Measurements from ENCODE around the gene CNTN1.

The CNTN1 gene

DNA sequence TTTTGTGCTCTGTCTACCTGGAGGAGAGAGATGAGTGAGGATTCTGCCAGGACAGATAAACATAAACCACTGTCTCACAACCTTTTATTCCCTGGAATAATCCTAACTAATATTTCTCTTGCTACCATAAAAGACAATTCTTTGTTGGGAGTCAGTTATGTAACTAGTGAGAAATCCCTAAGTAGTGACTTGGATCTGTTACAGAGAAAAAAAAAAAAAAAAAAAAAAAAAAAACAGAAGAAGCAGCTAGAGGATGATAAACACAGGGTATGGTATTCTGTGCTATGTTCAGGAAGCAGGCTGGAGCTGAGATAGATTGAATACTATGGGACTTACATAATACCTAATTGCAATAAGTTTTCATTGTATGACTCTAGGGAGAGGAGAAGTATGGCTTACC, 178.7 kb downstream of the CNTN1 start:
- DNase-seq: no peak

DNA sequence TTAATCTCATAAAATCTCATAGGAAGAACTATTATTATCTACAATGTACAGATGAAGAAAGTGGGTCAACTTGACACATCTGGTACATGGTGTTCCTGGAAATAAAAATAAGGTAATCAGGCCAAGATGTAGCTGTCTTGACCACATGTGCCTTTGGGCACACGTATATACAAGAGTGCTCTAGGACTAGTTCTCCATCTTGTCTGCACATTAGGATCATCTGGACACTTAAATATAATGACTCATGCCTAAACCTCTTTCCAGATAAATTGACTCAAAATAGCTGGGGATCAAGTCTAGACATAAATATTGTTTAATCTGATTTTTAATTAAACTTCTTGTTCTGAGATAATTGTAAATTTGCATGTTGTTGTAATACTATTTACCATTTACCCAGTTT, 182.6 kb downstream of the CNTN1 start:
- no peak for DNase-seq

DNA sequence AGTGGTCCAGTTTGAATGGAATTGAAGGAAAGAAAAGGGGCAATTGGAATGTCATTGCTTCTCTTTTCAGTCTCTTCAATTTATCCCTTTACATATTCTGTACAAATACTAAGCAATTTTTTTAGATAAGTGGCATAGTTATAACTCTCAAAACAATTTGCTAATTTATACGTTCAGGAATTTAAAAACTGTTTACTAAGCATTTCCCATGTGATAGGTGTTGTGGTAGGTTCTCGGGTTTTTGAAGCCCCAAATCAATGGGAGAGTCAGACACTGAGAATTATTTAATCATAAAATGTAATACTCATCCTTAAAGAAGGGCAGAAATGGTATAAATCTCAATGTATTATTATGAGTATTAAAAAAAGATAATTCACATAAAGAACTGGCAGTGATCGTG, 197.1 kb downstream of the CNTN1 start:
- DNase-seq: no peak

DNA sequence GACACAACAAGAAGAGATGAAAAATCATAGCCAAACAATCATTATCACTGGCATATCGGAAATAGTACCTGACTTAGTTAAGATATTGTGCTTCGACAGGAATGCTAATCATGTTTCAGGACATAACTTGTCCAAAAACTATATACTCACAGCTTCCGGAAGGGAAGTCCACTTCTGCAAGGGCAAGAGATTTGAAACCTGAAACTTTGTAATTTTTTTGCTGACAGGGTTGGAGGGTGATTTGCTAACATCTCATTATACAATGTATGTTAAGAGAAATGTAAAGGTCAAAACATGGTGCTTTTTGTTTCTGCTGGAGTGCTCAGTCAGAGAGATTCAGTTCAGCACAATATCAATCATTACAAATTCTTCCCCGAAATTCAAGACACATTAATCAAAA, 200.3 kb downstream of the CNTN1 start:
- DNase-seq: no peak

DNA sequence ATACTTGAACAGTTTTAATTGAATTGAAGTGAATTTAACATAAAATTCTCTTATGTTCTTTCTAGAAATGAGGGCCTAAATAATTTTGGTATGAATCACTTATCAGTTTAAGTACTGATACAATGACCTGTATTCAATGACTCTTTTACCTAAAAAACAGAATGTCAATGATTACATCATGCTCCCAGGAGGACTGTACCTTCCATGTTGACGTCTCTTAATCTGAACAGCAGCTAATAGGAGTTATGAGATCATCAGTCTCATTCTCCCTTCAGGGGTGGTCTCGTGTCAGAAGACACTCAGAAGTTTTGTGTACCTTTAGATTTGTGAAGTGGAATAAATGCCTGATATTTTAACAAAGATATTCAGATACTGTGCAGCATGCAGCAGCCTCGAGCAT, 206.3 kb downstream of the CNTN1 start:
- DNase-seq: no peak

DNA sequence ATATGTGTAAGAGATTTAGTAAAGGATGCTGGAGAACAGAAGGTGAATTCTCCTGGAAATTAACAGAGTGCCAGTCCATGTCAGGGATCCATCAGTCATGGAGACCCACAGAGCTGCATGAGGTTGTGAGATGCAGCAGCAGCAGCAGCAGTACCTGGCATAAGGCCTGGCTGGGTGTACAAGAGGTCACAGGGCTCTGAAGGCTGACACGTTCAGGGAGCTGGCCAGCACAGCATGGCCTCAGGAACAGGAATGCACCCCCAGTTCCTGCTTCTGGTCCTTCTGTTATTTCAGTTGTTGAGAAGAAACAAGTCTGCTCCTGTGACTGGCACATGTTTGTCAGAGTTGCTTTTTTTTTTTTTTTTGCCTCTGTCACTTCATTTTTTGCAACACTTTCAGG, 210.8 kb downstream of the CNTN1 start:
- no peak for DNase-seq

DNA sequence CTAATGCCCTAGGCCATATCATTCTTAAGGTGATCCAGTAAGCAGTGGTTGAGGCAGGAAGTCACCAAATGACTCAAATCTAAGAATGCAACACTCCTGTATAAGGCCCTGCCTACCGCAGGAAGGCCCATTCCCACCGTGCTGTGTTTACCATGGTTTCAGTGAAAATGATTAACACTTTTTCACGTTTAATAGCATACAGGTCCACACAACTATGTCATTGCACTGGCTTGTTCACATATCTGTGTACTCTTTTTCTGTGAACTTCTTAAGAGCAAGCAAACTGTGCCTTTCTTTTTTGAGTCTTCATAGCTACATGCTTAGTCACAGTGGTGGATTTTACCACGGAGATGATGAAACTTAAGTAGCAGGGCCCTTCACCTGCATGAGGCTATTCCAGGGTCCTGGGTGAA, 214.9 kb downstream of the CNTN1 start:
- no peak for DNase-seq

DNA sequence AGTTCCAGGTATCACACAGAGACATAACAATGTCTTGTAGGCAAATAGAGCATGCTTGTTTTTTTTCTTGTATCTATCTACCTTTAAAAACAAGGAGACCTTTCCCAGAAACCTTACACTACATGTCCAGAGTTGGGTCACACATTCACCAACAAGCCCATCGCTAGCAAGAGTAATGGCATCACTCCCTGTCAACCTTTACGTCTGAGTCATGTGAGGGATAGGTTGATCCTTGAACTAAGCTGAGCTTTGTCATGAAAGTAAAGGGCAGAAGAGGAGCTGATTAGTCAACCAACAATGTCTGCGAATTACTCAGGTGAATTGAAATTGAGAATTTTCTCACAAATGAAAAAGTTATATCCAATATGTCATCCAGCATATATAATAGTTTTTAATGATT, 219.4 kb downstream of the CNTN1 start:
- no peak for DNase-seq

DNA sequence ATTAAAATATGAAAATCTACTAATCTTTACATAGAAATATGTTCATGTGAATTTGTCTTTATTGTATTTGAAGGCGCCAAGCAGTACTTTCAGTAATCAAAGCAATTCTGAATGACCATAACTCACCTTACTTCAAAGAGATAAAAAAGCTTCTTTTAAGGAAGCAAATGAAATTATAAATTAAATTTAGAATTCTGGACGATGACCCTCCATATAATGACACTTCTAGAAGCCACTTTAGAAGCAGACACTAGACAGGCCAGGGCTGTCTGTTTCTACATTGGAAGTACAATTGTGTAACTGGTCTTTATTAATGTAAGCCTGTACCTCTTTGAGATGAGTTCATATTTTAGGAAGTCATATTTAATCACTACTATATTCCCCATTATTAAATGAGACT, 222.9 kb downstream of the CNTN1 start:
- no peak for DNase-seq

DNA sequence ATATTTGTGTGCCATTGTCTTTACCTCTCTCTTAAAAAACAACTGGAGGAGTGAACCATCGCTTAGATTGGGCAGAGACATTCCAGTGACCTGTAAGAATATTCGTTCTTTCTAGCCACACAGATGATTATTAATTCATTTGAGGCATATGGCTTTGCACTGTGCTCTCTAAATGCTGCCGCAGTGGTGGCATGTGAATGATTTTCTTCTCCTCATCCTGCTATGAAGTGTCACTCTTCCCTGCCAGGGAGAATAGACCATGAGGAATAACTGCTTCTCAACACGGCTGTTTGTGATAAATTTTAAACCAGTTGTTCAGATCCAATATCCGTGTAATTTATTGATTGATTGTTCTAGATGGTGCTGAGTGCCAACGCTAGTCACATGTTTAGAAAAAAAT, 225.3 kb downstream of the CNTN1 start:
- no peak for DNase-seq

DNA sequence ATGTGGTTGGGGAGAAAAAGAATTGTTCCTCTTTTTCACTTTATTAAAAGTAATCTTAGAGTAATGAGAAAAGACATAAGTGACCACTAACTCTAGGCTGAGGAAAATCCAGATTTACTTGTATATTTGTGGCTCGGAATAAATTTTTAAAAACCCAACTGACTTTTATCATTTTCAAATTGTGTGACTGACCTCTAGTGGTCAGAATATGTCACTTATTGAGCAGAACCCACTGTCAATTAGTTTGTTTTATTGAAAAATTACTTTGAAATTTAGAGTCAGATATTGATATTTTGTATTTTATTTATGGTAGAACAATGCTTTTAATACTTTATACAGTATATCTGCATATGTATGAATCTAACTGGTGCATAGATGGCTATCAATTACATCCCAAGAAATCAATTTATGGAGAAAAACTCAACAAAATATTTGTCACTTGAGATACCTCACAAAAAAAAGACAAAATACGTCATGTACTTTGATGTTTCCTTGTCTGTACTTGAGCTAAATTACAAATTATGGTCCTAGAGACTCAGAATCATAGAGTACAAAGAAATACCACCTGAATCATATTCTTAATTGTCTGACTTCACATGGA, 229.4 kb downstream of the CNTN1 start:
- DNase-seq: no peak

DNA sequence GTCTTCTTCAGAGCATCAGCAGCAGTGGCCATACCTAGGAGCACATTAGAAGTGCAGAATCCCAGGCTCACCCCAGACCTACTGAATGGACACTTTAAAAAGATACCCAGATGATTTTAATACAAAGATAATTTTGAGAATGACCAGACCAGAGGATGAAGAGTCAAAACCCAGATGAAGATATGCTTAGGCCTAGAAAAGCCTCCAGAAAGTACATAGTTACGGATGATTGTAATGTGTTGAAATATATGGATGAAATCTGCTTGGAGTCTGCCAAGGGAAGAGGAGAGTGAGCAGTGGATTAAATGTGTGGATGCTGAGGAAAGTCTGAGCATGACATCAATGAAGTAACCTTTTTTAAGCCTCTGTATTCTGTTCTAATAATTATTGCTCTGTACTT, 245.7 kb downstream of the CNTN1 start:
- no peak for DNase-seq

DNA sequence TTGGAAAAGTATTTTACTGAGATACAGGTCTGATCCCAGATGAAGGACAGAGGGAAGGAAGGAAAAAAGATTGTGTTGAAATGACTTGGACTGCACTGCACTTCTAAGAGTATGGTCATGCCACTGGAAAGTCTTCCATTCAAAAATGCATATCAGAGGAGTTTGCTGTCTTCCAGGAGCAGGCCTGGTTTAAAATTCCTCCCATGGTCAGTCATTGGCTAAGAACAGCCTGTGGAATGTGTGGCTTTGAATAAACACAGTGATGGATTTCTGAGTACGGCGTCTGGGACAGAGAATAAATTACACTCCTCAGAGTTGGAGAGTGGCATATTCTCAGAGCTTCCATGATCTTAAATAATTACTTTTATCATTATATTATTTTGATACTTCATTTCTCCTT, 250.1 kb downstream of the CNTN1 start:
- no peak for DNase-seq

DNA sequence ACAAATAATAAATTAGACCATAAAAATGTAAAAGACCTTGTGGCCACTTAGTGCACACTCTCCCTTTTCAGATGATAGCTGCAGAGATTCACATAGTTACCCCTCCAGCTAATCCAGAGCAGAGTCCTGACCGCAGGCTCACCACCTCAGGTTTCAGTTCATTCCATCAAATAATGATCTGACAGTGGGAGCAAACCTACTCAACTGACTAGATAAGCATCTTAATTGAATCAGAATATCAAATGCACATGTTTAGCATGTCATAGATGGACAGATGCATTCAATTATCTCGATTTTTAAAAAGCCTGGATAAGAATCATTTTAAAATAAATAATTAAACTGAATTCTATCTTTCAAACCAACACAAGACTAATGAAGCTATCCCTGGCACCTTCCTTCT, 253.5 kb downstream of the CNTN1 start:
- DNase-seq: no peak

DNA sequence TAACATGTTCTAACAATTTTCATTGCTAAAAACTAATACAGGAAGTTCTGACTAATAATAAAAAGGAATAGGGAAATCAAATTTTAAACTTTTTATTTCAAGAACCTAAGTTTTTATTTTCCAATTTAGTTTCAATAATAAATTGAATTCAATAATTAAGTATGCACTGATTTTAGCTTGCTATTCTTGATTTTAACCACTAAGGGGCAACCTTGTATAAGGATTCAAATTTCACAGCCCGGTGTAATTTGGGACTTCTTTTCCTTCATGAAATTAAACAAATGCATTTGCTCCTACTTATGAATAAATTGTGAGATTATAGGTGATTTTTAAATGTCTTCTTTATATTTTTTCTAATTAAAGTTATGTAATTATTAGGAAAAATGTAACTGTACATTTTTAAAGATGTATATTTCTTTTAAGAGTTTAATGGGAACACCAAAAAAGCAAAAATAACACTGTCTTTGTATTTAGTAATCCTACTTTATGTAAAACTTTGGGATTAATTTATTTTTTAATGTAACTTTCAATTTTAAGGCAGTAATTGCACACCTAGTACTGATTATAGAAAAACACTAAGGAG, 254.5 kb downstream of the CNTN1 start:
- DNase-seq: no peak

DNA sequence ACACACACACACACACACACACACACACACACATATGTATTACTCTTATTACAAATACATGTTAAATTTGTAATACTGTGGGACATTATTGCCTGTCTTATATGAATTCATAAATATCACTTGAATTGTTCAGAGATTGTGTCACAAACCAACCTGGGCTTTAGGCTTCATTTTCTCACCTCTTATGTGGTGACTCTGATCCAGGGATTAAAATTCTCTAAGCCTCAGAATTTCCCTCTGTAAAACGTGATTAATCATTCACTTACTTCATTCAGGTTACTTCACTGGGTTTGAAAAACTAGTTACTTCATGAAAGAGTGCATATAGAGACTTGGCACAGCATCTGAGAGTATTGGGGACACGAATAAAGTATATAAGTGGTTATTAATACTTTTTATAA, 255.6 kb downstream of the CNTN1 start:
- no peak for DNase-seq

DNA sequence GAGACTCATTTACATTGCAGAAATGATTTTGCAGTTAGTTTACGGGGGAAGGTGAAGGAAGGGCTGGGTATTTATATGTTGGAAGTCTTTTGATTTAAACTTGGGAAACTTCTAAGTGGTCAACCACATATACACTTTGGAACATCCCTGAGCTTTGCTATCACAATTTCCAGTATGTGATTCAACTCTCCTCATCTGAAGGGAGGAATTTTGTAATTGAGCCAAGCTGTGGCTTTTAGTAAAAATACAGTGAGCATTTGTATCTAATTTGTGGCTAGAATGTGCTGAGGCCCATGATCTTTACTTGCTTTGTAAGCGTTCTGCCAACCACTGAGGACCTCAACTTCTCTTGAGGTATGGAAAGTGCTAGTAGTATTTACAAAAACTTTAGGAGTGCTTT, 260.8 kb downstream of the CNTN1 start:
- no peak for DNase-seq

DNA sequence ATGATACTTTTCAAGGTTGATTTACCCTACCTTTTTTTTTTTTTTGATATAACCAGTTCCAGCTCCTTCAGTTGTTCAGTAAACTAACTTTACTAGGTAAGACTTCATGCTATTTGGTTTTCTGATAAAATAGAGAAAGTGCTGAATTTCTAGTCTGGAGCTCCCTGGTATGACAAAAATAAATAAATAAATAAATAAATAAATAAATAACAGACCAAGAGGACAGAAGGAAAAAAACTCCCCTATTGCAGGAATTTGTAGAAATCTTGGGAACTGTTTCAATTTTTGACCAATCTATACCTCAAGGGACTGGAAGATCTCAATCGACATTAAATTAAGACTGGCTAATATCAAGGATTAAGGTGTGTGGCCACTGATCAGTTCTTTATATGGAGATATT, 265.2 kb downstream of the CNTN1 start:
- no peak for DNase-seq

DNA sequence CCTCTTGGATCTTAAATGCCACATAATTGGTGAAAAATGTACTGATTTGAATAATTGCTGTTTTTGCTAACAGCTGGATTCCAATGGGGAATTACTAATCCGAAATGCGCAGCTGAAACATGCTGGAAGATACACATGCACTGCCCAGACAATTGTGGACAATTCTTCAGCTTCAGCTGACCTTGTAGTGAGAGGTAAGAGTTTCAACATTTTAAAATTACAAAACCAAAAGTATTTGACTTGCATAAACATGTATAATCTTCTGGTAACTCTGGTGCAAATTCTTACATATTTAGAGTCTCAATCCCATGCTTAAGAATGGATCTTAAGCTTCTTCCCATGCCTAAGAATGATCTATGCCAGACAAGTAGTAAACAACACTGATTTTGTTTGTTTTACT, 266.8 kb downstream of the CNTN1 start:
- DNase-seq: no peak

DNA sequence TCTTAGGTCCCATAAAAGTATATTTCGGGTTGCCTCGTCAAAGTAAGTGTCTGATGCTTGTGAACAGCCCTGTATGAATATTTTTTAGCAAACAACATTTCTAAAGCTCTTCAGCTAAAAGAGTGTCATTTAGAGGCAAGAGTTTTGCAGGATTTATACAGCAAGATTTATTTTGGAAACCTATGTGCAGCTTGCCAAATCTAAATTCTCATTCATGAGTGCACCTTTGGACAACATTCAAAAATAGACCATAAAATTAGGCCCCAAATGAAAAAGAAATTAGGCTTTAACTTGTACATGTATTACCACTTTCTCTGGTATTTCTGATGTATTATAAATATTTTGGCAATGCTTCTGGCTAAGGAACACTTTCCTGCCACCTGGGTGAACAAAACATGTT, 271.5 kb downstream of the CNTN1 start:
- DNase-seq: no peak

DNA sequence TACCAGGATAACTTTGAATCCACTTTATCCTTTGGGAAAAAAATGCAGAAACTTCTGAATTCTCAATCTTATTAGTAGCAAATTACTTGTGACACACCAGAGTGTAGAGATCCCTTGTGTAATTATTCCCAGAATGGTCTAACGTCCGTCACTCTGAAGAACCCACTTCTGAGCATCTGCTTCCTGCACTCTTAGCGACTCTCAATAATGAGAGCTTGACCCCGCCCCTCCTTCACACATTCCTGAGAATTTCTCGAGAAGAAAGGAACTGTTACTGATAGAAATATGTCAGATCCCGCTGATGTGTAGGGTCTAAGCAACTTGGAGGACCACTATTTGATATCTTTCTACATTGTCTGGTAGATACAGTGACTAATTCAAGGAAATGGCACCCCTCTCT, 277.6 kb downstream of the CNTN1 start:
- no peak for DNase-seq

DNA sequence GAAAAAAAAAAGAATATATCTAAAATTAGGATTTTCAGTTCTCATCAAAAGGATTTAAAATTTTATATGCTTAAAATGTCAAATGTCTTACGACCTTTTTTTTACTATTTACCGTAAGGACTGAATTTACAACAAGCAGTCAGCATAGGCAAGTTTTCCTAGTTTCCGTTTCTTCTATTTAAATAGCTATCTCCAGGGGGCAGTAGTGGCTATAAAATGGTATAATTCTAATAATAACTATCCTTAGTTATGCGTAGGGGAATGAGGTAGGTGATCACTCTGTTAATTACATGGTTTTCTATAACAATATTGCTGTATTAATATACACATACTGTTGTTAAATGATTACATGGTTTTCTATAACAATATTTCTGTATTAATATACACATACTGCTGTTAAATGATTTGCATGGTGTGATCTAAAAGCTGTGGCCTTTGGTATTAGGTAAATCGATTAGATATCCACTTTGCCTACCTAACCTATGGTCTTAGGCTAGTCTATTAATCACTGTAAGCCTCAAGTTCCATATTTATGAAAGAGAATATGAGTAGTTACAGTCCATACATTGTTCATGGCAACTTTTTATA, 278.2 kb downstream of the CNTN1 start:
- no peak for DNase-seq

DNA sequence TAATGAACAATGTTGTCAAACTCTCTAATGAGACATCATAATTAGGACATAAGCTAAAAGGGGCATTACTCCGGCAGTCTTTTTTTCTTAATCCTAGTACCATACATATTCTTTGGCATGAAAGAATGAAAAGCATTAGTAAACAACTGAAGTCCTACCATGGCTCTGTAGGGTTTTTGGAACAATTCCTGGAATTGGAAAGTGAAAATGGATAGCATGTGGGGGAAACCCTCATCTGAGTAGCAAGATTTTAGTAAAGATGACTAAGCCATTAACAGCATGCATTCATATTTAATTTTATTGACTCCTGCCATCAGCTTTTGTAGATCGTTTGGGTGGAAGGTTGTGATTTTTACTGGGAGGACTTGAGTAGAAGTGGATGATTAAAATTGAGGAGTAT, 279.7 kb downstream of the CNTN1 start:
- DNase-seq: no peak

DNA sequence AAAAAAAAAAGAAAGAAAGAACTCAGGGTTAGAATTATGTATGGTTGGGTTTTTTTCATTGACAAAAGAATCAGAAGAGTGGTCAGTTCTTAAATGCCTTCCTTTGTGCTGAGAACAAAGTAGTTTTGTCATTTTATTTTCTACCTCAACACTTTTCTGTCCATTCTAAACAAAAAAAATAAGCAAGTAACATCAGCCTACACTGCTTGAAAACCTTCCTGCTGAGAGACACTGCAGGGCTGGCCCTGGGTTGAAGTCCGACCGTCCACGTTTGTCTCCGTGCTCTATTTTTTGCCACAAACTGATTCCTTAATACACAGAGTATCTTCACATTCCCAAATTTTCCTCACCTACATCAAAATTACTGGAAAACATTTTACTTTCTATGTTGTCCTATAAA, 284.3 kb downstream of the CNTN1 start:
- no peak for DNase-seq

DNA sequence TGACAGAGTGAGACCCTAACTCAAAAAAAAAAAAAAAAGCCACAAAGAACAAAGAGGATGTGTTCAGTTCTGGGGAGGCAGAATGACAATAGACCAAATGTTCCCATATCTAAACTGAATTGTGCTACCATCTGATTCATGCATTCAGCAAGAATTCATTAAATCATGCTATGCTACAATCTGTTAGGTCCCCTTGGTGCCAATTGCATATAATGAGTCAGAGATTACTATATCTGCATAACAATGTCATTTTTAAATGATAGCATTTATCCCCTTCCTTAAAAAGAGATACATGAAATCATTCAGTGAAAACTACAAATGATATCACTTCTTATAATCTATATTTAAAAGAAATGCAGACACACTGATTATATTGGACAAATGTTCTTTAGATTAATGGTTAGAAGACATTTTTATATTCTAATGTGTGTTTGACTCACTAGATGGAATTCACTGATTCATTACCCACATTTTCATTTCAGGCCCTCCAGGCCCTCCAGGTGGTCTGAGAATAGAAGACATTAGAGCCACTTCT, 288.3 kb downstream of the CNTN1 start:
- DNase-seq: no peak

Data from NCI-H1092 (cell line).